ENCODE data around the gene FGF22. TPM values are rescaled to one million over a fixed set of nuclear protein-coding genes. Genes with fewer than 3 reads are reported as not detected.

The FGF22 gene
- total and polyA plus RNA-seq, 3 experiments from 2014 or later, result 0.20 to 0.22 TPM; not detected in 1

- Histone ChIP-seq H3K27me3 (ENCODE audit: insufficient read depth, low read length, poor library complexity, severe bottlenecking) (no peaks in the 10 kb centered on the region), H3K36me3 (ENCODE audit: insufficient read depth, low read length) (peaks cover 6% of the 10 kb centered on the region), H3K9me3 (ENCODE audit: low read length) (no peaks in the 10 kb centered on the region), H3K4me3 (ENCODE audit: low read length) (no peak overlapping the region), H3K4me1 (ENCODE audit: insufficient read depth, low read length) (no peaks in the 10 kb centered on the region), H3K27ac (ENCODE audit: low read depth, low read length) (no peak overlapping the region)
- CTCF ChIA-PET, result no interaction called here
- Mint-ChIP-seq H3K36me3 (peaks cover 0 to 44% (median 0%) of the 10 kb centered on the region in 3 donors), H3K27me3 (no peaks in the 10 kb centered on the region), H3K4me1 (peaks cover 0 to 3% (median 2%) of the 10 kb centered on the region in 3 donors), H3K4me3 (no peak overlapping the region), H3K27ac (peak overlapping the region in 1 of 8 donors; percentile 67), H3K9me3 (no peaks in the 10 kb centered on the region)
- POLR2A ChIA-PET, result interaction anchor here (0.6 kb wide), 1 partner anchor 73 kb away, joined by 3 read pairs; no protein-coding TSS in a partner anchor
- no peak for DNase-seq
These were observed 6.5 kb downstream of the FGF22 start for GRCh38 chr19:645912-646778.

- DNase-seq, result no peak
- Histone ChIP-seq H3K4me3 (ENCODE audit: low read length) (no peak overlapping the region), H3K4me1 (ENCODE audit: insufficient read depth, low read length) (no peaks in the 10 kb centered on the region), H3K36me3 (ENCODE audit: insufficient read depth, low read length) (peaks cover 8% of the 10 kb centered on the region), H3K27me3 (ENCODE audit: insufficient read depth, low read length, poor library complexity, severe bottlenecking) (no peaks in the 10 kb centered on the region), H3K9me3 (ENCODE audit: low read length) (no peaks in the 10 kb centered on the region), H3K27ac (ENCODE audit: low read depth, low read length) (no peak overlapping the region)
- H3K27ac Mint-ChIP-seq, result no peak overlapping the region
- H3K27me3 Mint-ChIP-seq, result no peaks in the 10 kb centered on the region
- no peak overlapping the region for H3K4me3 Mint-ChIP-seq
- H3K4me1 Mint-ChIP-seq, result peaks cover 0 to 3% (median 2%) of the 10 kb centered on the region in 3 donors
- ChIA-PET POLR2A (interaction anchor here (0.7 kb wide), 1 partner anchor 13 kb away, joined by 3 read pairs; no protein-coding TSS in a partner anchor), CTCF (no interaction called here)
- H3K9me3 Mint-ChIP-seq, result no peaks in the 10 kb centered on the region
- peaks cover 0 to 48% (median 0%) of the 10 kb centered on the region in 3 donors for H3K36me3 Mint-ChIP-seq
These were observed 7.3 kb downstream of the FGF22 start for GRCh38 chr19:646779-647565.

- H3K27ac ChIP-seq (ENCODE audit: low read depth, low read length), result no peak overlapping the region
- POLR2A ChIA-PET, result interaction anchor here (0.7 kb wide), 1 partner anchor 13 kb away, joined by 3 read pairs; no protein-coding TSS in a partner anchor
These were observed 8.0 kb downstream of the FGF22 start for GRCh38 chr19:647566-648284.

GRCh38 chr19:648305-648704 is 8.6 kb downstream of the FGF22 start:
- Mint-ChIP-seq H3K36me3 (peaks cover 0 to 58% (median 0%) of the 10 kb centered on the region in 3 donors), H3K27ac (peak overlapping the region in 1 of 8 donors; percentile 69), H3K9me3 (no peaks in the 10 kb centered on the region), H3K27me3 (no peaks in the 10 kb centered on the region), H3K4me3 (no peak overlapping the region), H3K4me1 (peaks cover 0 to 6% (median 2%) of the 10 kb centered on the region in 3 donors)
- CTCF ChIA-PET, result interaction anchor here (1.2 kb wide), 1 partner anchor 13 kb away, joined by 3 read pairs; no protein-coding TSS in a partner anchor
- no peaks in the 10 kb centered on the region for H3K4me1 ChIP-seq (ENCODE audit: insufficient read depth, low read length)
- no peak overlapping the region for H3K27ac ChIP-seq (ENCODE audit: low read depth, low read length)
- peaks cover 10% of the 10 kb centered on the region for H3K36me3 ChIP-seq (ENCODE audit: insufficient read depth, low read length)
- H3K27me3 ChIP-seq (ENCODE audit: insufficient read depth, low read length, poor library complexity, severe bottlenecking), result no peaks in the 10 kb centered on the region
- POLR2A ChIA-PET, result no interaction called here
- H3K4me3 ChIP-seq (ENCODE audit: low read length), result no peak overlapping the region
- DNase-seq, result no peak
- no peaks in the 10 kb centered on the region for H3K9me3 ChIP-seq (ENCODE audit: low read length)

More at GRCh38 chr19:647566-648284, 8.0 kb downstream of the FGF22 start:
- Histone ChIP-seq H3K9me3 (ENCODE audit: low read length) (no peaks in the 10 kb centered on the region), H3K36me3 (ENCODE audit: insufficient read depth, low read length) (peaks cover 8% of the 10 kb centered on the region), H3K4me1 (ENCODE audit: insufficient read depth, low read length) (no peaks in the 10 kb centered on the region), H3K4me3 (ENCODE audit: low read length) (no peak overlapping the region), H3K27me3 (ENCODE audit: insufficient read depth, low read length, poor library complexity, severe bottlenecking) (no peaks in the 10 kb centered on the region)
- H3K36me3 Mint-ChIP-seq, result peaks cover 0 to 54% (median 0%) of the 10 kb centered on the region in 3 donors
- H3K9me3 Mint-ChIP-seq, result no peaks in the 10 kb centered on the region
- DNase-seq, result no peak
- H3K27ac Mint-ChIP-seq, result no peak overlapping the region
- peaks cover 0 to 3% (median 2%) of the 10 kb centered on the region in 3 donors for H3K4me1 Mint-ChIP-seq
- CTCF ChIA-PET, result interaction anchor here (0.6 to 1.2 kb wide), 2 partner anchors 14 to 18 kb away, joined by 3 read pairs; no protein-coding TSS in a partner anchor
- H3K4me3 Mint-ChIP-seq, result no peak overlapping the region
- no peaks in the 10 kb centered on the region for H3K27me3 Mint-ChIP-seq

- Histone ChIP-seq H3K27ac (ENCODE audit: low read depth, low read length) (no peak overlapping the region), H3K9me3 (ENCODE audit: low read length) (no peaks in the 10 kb centered on the region), H3K4me3 (ENCODE audit: low read length) (no peak overlapping the region), H3K4me1 (ENCODE audit: insufficient read depth, low read length) (no peaks in the 10 kb centered on the region), H3K27me3 (ENCODE audit: insufficient read depth, low read length, poor library complexity, severe bottlenecking) (no peaks in the 10 kb centered on the region), H3K36me3 (ENCODE audit: insufficient read depth, low read length) (peaks cover 14% of the 10 kb centered on the region)
- Mint-ChIP-seq H3K27me3 (no peaks in the 10 kb centered on the region), H3K27ac (peak overlapping the region in 2 of 8 donors; percentile 69 to 84), H3K4me1 (peaks cover 0 to 14% (median 5%) of the 10 kb centered on the region in 3 donors), H3K9me3 (no peaks in the 10 kb centered on the region), H3K4me3 (no peak overlapping the region), H3K36me3 (peaks cover 0 to 65% (median 0%) of the 10 kb centered on the region in 3 donors)
- POLR2A ChIA-PET, result interaction anchor here (1.3 kb wide), 1 partner anchor 11 kb away, joined by 6 read pairs; no protein-coding TSS in a partner anchor
- DNase-seq, result peak in 1 of 5 donors; percentile 39
- CTCF ChIA-PET, result interaction anchor here (1.2 kb wide), 1 partner anchor 12 kb away, joined by 3 read pairs; no protein-coding TSS in a partner anchor
These were observed 9.5 kb downstream of the FGF22 start for GRCh38 chr19:648904-649801.

GRCh38 chr19:650121-650520 is 10.4 kb downstream of the FGF22 start:
- peaks cover 4 to 21% (median 9%) of the 10 kb centered on the region in 3 donors for H3K4me1 Mint-ChIP-seq
- H3K4me1 ChIP-seq (ENCODE audit: insufficient read depth, low read length), result peaks cover 3% of the 10 kb centered on the region
- H3K4me3 Mint-ChIP-seq, result no peak overlapping the region
- peaks cover 0 to 66% (median 0%) of the 10 kb centered on the region in 3 donors for H3K36me3 Mint-ChIP-seq
- H3K27me3 ChIP-seq (ENCODE audit: insufficient read depth, low read length, poor library complexity, severe bottlenecking), result no peaks in the 10 kb centered on the region
- H3K4me3 ChIP-seq (ENCODE audit: low read length), result no peak overlapping the region
- no peak for DNase-seq
- H3K9me3 Mint-ChIP-seq, result no peaks in the 10 kb centered on the region
- ChIA-PET CTCF (no interaction called here), POLR2A (interaction anchor here (1.3 kb wide), 1 partner anchor 10 kb away, joined by 6 read pairs; no protein-coding TSS in a partner anchor)
- no peak overlapping the region for H3K27ac ChIP-seq (ENCODE audit: low read depth, low read length)
- H3K36me3 ChIP-seq (ENCODE audit: insufficient read depth, low read length), result peaks cover 14% of the 10 kb centered on the region
- no peak overlapping the region for H3K27ac Mint-ChIP-seq
- H3K9me3 ChIP-seq (ENCODE audit: low read length), result no peaks in the 10 kb centered on the region
- H3K27me3 Mint-ChIP-seq, result no peaks in the 10 kb centered on the region

All from CD8-positive, alpha-beta memory T cell (primary cell).